GM19328 (cell line): ENCODE results near the gene CCDC63.
"Not testable (repeated sequence)": the region's sequence is repeated elsewhere in the genome, so short reads cannot be mapped to it uniquely, and the experiment has no call there.

Source experiments
- ATAC-seq: cut with Tn5 transposase; IDR thresholded peaks from one replicate; pipeline ENCODE4 v1.9.1; 2021; ENCODE audit warnings: mild to moderate bottlenecking, moderate library complexity; ENCODE audit not compliant: unreplicated experiment

Gene CCDC63

GRCh38 chr12:110943373-110943772 is 96.6 kb downstream of the CCDC63 start:
- no peak for ATAC-seq

GRCh38 chr12:110948041-110948440 is 101.3 kb downstream of the CCDC63 start:
- no peak for ATAC-seq

- ATAC-seq, result not testable (repeated sequence)
These were observed 103.7 kb downstream of the CCDC63 start for GRCh38 chr12:110950466-110950865.

GRCh38 chr12:110950867-110951266 is 104.1 kb downstream of the CCDC63 start:
- not testable (repeated sequence) for ATAC-seq
